OCI-LY1 (cell line): ENCODE measurements around the gene KANK4.

ENCODE experiments used
- EZH2 ChIP-seq: fragments of 200-600 bp; sonication (generic), shearing (Covaris generic); IDR thresholded peaks from 2 replicates; pipeline ENCODE4 v1.8.0; 2017; ENCODE audit warnings: borderline replicate concordance, mixed run types, mild to moderate bottlenecking, antibody characterized with exemption, low read length, moderate library complexity, mixed read lengths
- TF ChIP-seq, protein P1 (sequence below): fragments of 200-600 bp; sonication (generic), shearing (Covaris generic); IDR thresholded peaks from 2 replicates; pipeline ENCODE4 v1.5.1; 2017; ENCODE audit warnings: mild to moderate bottlenecking, antibody characterized with exemption, low read length, moderate library complexity, mixed read lengths

DNA sequence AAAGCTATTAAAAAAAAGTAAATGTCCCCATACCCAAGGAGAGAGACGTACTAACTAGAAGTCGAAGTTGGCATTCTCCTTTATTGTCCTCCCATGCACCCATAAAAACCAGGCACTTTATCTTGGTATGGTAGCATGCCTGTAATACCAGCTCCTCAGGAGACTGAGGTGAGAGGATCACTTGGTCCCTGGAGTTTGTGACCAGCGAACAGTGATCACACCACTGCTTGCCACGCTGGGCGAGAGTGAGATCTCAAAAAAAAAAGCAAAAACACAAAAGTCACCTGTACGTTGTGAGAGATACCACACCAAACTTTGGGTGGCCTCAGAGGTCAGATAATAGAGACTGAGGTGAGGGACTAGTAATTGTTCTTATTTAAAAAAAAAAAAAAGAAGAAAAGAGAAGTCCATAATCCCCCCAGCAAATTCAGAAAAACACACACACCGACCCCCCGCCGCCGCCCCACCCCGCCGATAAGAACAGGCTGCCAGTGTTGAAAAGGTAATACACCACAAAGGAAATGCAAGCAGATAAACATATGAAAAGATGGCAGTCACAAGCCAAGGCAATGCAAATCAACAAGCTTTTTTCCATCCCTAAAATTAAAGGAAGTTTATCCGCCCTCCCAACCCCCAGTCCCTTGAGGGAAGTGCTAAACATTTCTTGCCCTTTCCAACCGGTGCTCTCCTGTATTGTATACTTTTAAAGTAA is 121.0 kb downstream of the KANK4 start:
- TF ChIP-seq EZH2, result no peak
- TF ChIP-seq, protein P1, sequence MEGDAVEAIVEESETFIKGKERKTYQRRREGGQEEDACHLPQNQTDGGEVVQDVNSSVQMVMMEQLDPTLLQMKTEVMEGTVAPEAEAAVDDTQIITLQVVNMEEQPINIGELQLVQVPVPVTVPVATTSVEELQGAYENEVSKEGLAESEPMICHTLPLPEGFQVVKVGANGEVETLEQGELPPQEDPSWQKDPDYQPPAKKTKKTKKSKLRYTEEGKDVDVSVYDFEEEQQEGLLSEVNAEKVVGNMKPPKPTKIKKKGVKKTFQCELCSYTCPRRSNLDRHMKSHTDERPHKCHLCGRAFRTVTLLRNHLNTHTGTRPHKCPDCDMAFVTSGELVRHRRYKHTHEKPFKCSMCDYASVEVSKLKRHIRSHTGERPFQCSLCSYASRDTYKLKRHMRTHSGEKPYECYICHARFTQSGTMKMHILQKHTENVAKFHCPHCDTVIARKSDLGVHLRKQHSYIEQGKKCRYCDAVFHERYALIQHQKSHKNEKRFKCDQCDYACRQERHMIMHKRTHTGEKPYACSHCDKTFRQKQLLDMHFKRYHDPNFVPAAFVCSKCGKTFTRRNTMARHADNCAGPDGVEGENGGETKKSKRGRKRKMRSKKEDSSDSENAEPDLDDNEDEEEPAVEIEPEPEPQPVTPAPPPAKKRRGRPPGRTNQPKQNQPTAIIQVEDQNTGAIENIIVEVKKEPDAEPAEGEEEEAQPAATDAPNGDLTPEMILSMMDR, result no peak
